Loucy (cell line): ENCODE data around the gene NEDD4L.

ENCODE experiments used
- EZH2phosphoT487 ChIP-seq: fragments of 200-600 bp; IDR thresholded peaks from 2 replicates; pipeline ENCODE4 v1.6.1; 2018; ENCODE audit warnings: antibody characterized with exemption, mild to moderate bottlenecking, moderate library complexity, borderline replicate concordance
- TF ChIP-seq, protein P1 (sequence below): fragments of 200-600 bp; sonication (generic); conservative IDR thresholded peaks from 2 replicates; pipeline ENCODE4 v1.5.1; 2014; ENCODE audit warnings: mild to moderate bottlenecking, antibody characterized with exemption, low read length

DNA sequence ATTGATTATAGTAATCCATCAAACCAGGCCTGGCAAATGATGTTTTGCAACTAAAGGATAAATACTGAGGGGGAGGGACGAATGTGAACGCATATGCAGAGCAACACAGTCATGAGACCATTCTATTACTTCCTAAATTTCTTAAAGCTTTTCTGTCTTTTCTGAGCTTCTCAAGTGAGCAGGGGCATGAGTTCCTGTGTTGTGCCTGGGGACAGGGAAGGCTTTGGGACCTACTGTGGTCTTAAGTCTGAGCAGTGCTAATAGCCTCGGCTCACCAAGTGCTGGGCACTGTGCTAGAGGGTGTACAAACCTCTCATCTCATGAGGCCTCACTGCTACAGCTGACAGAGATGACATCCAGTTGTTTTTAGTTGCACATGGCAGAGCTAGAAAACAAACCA lies 182.4 kb downstream of the NEDD4L start:
- TF ChIP-seq, protein P1, sequence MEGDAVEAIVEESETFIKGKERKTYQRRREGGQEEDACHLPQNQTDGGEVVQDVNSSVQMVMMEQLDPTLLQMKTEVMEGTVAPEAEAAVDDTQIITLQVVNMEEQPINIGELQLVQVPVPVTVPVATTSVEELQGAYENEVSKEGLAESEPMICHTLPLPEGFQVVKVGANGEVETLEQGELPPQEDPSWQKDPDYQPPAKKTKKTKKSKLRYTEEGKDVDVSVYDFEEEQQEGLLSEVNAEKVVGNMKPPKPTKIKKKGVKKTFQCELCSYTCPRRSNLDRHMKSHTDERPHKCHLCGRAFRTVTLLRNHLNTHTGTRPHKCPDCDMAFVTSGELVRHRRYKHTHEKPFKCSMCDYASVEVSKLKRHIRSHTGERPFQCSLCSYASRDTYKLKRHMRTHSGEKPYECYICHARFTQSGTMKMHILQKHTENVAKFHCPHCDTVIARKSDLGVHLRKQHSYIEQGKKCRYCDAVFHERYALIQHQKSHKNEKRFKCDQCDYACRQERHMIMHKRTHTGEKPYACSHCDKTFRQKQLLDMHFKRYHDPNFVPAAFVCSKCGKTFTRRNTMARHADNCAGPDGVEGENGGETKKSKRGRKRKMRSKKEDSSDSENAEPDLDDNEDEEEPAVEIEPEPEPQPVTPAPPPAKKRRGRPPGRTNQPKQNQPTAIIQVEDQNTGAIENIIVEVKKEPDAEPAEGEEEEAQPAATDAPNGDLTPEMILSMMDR, result no peak
- no peak for TF ChIP-seq EZH2phosphoT487
